A549 (cell line): ENCODE results near the gene EIF4E2.

Experiments
- CHD2 ChIP-seq: fragments of 150-350 bp; IDR thresholded peaks from 2 replicates; pipeline ENCODE4 v1.6.1; 2014; ENCODE audit warnings: low read length; ENCODE audit not compliant: partially characterized antibody
- CTCF ChIP-seq: fragments of >200 bp; sonication (Bioruptor Twin); formaldehyde crosslinking; IDR thresholded peaks from 3 replicates; pipeline ENCODE4 v1.5.1; 2016
- HMGXB4 ChIP-seq: fragments of 250-450 bp; sonication (Bioruptor Pico); IDR thresholded peaks from 2 replicates; pipeline ENCODE4 v1.5.0; 2021; ENCODE audit warnings: mild to moderate bottlenecking, moderate library complexity, borderline replicate concordance
- HOXB5 ChIP-seq: fragments of 250-450 bp; sonication (Bioruptor Pico); IDR thresholded peaks from 2 replicates; pipeline ENCODE4 v1.5.0; 2020; ENCODE audit warnings: mild to moderate bottlenecking, moderate library complexity
- POLR2A ChIP-seq: IDR thresholded peaks from 2 replicates; pipeline ENCODE4 v1.6.1; 2012; ENCODE audit warnings: mild to moderate bottlenecking, low read length
- POLR2AphosphoS2 ChIP-seq: conservative IDR thresholded peaks from 2 replicates; pipeline ENCODE4 v1.6.1; 2012; ENCODE audit warnings: low read length, improper control_type of control experiment, inconsistent platforms
- RAD21 ChIP-seq, 2 experiments: fragments of >200 bp in 1 of 2; sonication (Bioruptor Twin) in 1 of 2; formaldehyde crosslinking in 1 of 2; IDR thresholded peaks in 1 of 2; conservative IDR thresholded peaks in 1 of 2; 2 replicates in 1 of 2; 3 replicates in 1 of 2; pipeline ENCODE4 v1.6.1; 2012 to 2018; ENCODE audit warnings: inconsistent platforms in 1 of 2
- REST ChIP-seq: fragments of 200-600 bp; sonication (generic); IDR thresholded peaks from 2 replicates; pipeline ENCODE4 v1.6.1; 2016; ENCODE audit warnings: antibody characterized with exemption, mild to moderate bottlenecking, moderate library complexity

GRCh38 chr2:232501794-232502390 is 48.6 kb upstream of the EIF4E2 start:
- TF ChIP-seq CTCF, result no peak
- no peak for TF ChIP-seq REST
- no peak for TF ChIP-seq POLR2A
- no peak for TF ChIP-seq HOXB5 (CRISPR knock-in tag)
- no peak for TF ChIP-seq POLR2AphosphoS2
- no peak for TF ChIP-seq HMGXB4 (CRISPR knock-in tag)
- no peak for TF ChIP-seq RAD21 (conservative IDR thresholded peaks at IDR 0.05 in 1 of 2, IDR thresholded peaks at IDR 0.05 in 1 of 2)
- TF ChIP-seq CHD2, result no peak
